NCI-H1694 (cell line): ENCODE measurements around the gene TPGS1.

Experiments used
- DNase-seq: peaks from one replicate; lab custom pipeline; 2025; lab: John Stamatoyannopoulos, UW

Gene TPGS1, protein sequence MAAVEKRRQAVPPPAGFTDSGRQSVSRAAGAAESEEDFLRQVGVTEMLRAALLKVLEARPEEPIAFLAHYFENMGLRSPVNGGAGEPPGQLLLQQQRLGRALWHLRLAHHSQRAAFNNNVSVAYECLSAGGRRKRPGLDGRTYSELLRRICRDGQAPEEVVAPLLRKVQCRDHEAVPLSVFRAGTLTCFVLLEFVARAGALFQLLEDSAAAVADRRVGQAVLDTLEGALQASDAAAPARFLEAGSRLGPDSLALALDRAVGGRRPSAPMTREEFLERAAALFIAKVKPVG

GRCh38 chr19:507286-508203 is at the start of gene TPGS1:
TSS of gene TPGS1 (plus strand) at chr19:507497. CDS start at chr19:507507, 10 bp downstream.
- peak; percentile 40 for DNase-seq

- no peak for DNase-seq
Measured at GRCh38 chr19:457636-458035, 49.7 kb upstream of the TPGS1 start.

- no peak for DNase-seq
Measured at GRCh38 chr19:458091-459042, 48.9 kb upstream of the TPGS1 start.

DNA sequence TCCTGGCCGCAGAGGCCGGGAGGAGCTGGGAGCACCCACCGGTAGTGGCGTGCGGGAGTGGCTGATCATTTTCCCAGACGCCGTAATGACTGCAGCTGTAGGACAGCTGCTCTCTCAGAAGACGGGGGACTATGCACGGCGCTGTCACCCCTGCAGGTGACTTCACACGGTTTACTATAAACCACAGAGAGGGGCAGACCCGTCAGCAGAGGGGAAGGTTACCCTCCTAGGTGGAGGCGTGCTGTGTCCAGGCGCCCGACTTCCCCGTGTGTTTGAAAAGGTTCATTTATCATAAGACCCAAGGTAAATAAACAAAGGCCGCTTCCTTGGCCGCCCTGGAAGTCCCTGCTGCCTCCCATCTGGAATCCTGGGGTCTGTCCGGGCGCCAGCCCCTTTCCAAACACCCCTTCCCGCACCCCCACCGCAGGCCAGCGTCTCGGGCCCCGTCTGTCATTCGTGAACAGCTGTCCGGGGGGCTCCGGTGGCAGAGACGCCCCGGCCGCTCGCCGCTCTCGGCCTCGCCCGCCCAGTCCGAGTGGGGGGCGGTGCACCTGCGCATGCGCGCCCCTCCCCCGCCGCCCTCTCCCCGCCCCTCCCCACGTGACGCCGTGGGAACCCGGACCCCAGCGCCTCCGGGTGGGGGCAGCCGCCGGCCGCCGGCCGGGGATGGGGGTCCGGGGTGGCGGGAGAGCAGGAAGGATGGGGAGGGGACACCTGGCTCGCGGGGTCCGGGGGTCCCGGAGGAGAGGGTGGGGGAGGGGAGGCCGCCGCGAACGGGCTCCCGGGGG is 47.4 kb upstream of the TPGS1 start:
- no peak for DNase-seq

- DNase-seq, result no peak
Measured at GRCh38 chr19:460877-461720, 46.2 kb upstream of the TPGS1 start, which contains the start of gene SHC2. TSS of gene SHC2 (minus strand) at chr19:461033. CDS start at chr19:460996, 37 bp downstream.

DNA sequence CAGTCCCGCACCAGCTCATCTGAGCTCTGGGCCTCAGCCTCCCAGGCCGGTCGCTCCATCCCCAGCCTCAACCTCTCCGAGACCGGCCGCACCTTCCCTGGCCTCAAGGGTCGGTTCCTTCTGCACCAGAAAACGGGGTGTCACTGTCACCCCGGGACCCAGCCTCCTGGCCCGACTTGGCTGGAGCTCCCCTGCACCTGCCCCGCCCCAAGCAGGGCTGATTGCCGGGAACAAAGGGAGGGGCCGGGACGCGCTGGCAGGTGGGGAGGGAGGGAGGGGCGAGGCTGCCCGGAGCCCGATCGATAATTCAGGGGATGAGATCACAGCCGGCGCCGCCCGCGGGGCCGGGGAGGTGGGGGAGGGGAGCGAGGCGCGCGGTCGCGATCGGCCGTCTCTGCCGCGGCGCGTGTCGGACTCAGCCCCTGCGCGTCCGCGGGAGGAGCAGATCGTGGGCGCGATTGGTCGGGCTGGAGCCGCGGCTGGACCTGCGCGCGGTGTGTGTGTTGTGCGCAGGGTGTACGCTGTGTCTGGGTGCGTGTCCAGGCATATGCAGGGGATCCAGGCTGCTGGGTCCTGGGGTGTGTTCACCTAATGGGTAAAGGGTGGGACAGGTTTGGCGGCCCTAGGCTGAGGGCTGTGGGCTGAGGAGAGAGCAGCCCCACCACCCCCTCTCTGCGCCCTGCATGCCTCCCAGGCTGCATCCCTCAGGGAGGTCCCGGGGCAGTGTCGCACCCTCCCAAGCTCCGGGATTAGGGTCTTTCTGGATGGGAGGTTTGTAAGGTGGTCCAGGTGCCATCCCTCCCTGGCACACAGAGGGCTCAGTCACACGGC is 45.4 kb upstream of the TPGS1 start:
- no peak for DNase-seq

DNA sequence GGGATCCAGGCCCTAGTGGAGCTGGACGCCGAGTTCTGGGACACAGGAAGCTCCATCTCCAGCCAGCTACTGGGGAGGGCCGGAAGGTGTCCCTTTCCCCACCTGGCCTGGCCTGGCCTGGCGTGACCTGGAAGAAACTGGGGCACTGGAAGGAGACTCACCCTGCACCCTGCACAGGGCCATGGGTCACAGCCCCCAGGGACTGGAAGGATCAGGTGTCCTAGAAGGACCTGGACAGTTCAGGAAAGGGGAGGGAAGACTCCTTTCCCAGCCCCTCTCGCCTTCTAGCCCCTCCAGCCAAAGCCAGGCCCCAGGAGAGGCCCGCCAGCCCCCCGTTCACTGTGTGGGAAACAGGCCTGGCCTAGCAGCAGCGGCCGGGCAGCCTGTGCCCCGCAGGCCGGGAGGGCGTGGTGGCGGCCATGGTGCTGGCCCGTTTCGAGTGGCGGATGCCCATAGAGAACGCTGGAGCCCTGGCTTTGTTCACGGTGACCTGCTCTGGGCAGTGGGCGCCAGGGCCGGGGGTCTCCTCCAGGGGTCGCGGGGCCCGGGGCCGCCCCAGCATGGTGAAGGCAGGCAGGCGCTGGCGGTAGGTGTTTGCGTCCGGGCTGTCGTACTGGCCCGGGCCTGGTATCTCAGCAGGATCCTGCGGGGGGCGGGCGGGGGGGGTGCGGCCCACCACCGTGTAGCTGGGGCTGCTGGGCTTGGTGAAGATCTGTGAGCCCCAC is 43.7 kb upstream of the TPGS1 start:
- DNase-seq, result no peak

GRCh38 chr19:464208-464545 is 43.1 kb upstream of the TPGS1 start:
- no peak for DNase-seq

GRCh38 chr19:465056-465816 is 42.1 kb upstream of the TPGS1 start:
- no peak for DNase-seq

DNA sequence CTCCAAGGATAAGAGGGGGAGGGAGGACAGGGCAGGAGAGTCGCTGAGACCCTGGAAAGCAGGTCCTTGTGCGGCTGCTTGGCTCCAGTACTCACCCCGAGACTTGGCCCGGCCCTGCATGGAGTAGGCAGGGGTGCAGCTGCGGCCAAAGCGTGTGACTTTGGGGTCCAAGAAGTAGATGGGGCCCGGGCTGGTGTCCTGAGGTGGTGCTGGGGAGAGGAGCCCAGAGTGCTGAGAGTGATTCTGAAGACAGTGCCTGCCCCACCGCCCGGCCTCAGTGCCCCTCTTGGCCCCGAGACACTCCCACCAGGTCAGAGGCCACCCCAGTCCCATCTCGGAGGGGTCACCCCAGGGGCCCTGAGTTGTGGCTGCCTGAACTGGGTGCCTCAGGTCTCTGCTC is 39.7 kb upstream of the TPGS1 start:
- DNase-seq, result no peak

- no peak for DNase-seq
Measured at GRCh38 chr19:468587-469256, 38.6 kb upstream of the TPGS1 start.

- DNase-seq, result no peak
Measured at GRCh38 chr19:469833-470232, 37.5 kb upstream of the TPGS1 start.

DNA sequence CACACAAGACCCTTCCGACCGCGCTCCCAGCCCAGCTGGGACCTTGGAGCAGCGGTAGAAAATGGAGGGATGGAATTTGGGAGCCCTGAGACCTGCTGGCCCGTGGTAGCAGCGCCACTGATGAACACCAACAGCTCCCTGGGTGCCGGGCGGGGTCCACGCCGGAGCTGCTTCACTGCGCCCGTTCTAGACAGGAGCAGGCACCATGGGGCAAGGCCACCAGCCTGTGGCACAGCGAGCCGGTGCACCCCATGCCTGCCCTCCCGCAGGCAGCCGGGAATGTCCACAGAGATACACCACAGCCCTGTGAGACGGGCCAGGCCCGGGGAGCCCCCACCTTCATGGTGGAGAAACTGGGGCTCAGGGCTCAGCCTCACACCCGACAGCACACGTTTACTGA is 36.6 kb upstream of the TPGS1 start:
- no peak for DNase-seq

GRCh38 chr19:472005-472858 is 35.1 kb upstream of the TPGS1 start:
- no peak for DNase-seq

- DNase-seq, result no peak
Measured at GRCh38 chr19:474126-475078, 32.9 kb upstream of the TPGS1 start.
